Duodenal mucosa (tissue), 2 donors: ENCODE results near the gene KIF6.

Source experiments
- H3K27ac ChIP-seq: one replicate; pipeline ENCODE4 v1.7.0; 2013; ENCODE audit warnings: low read depth, low read length
- H3K27me3 ChIP-seq, 2 donors: one replicate each; pipeline ENCODE4 v1.7.0; 2013; ENCODE audit warnings: low read length in 2 of 2, control low read depth in 1 of 2; ENCODE audit not compliant: insufficient read depth in 2 of 2, control insufficient read depth in 1 of 2
- H3K36me3 ChIP-seq, 2 donors: one replicate each; pipeline ENCODE4 v1.7.0; 2013; ENCODE audit warnings: low read length in 2 of 2, control low read depth in 1 of 2; ENCODE audit not compliant: insufficient read depth in 2 of 2, control insufficient read depth in 1 of 2
- H3K4me1 ChIP-seq, 2 donors: one replicate each; pipeline ENCODE4 v1.7.0; 2013; ENCODE audit warnings: low read length in 2 of 2, control low read depth in 1 of 2; ENCODE audit not compliant: insufficient read depth in 2 of 2, control insufficient read depth in 1 of 2
- H3K4me3 ChIP-seq, 2 donors: one replicate each; pipeline ENCODE4 v1.7.0; 2013; ENCODE audit warnings: low read length in 2 of 2, low read depth in 1 of 2
- H3K9ac ChIP-seq, 2 donors: one replicate each; pipeline ENCODE4 v1.7.0; 2013; ENCODE audit warnings: low read length in 2 of 2, low read depth in 1 of 2
- H3K9me3 ChIP-seq, 2 donors: one replicate each; pipeline ENCODE4 v1.7.0; 2013; ENCODE audit warnings: low read length in 2 of 2, control low read depth in 1 of 2; ENCODE audit not compliant: control insufficient read depth in 1 of 2

Gene KIF6

GRCh38 chr6:39322306-39322850 lies 402.8 kb downstream of the KIF6 start, which contains the start of gene KCNK16:
Gene KCNK16, minus strand, starts transcription at chr6:39322702. Its CDS starts 162 bp downstream, at chr6:39322540.
- no peaks in the 10 kb centered on the region for H3K4me1 ChIP-seq
- H3K9me3 ChIP-seq, result no peaks in the 10 kb centered on the region
- no peak within 1 kb of the TSS for H3K4me3 ChIP-seq
- no peak within 1 kb of the TSS for H3K9ac ChIP-seq
- H3K27me3 ChIP-seq, result peaks cover 0 to 5% of the 10 kb centered on the region in 2 donors
- H3K27ac ChIP-seq, result no peak within 1 kb of the TSS
- H3K36me3 ChIP-seq, result no peaks in the 10 kb centered on the region

- no peaks in the 10 kb centered on the region for H3K36me3 ChIP-seq
- H3K4me3 ChIP-seq, result no peak overlapping the region
- H3K27ac ChIP-seq, result no peak overlapping the region
- no peak overlapping the region for H3K9ac ChIP-seq
- H3K9me3 ChIP-seq, result no peaks in the 10 kb centered on the region
- no peaks in the 10 kb centered on the region for H3K4me1 ChIP-seq
- peaks cover 0 to 5% of the 10 kb centered on the region in 2 donors for H3K27me3 ChIP-seq
Measured at GRCh38 chr6:39321761-39322160, 403.4 kb downstream of the KIF6 start.

GRCh38 chr6:39320363-39320984 lies 404.7 kb downstream of the KIF6 start:
- Histone ChIP-seq H3K4me1 (no peaks in the 10 kb centered on the region), H3K27me3 (no peaks in the 10 kb centered on the region), H3K27ac (no peak overlapping the region), H3K9ac (no peak overlapping the region), H3K4me3 (no peak overlapping the region), H3K36me3 (no peaks in the 10 kb centered on the region), H3K9me3 (no peaks in the 10 kb centered on the region)

- Histone ChIP-seq H3K36me3 (no peaks in the 10 kb centered on the region), H3K9ac (no peak overlapping the region), H3K9me3 (no peaks in the 10 kb centered on the region), H3K4me1 (no peaks in the 10 kb centered on the region), H3K27ac (no peak overlapping the region), H3K4me3 (no peak overlapping the region), H3K27me3 (peaks cover under 1 to 6% of the 10 kb centered on the region in 2 donors)
Measured at GRCh38 chr6:39319621-39320362, 405.4 kb downstream of the KIF6 start.

- Histone ChIP-seq H3K27ac (no peak overlapping the region), H3K9me3 (no peaks in the 10 kb centered on the region), H3K4me1 (peaks cover 7 to 19% of the 10 kb centered on the region in 2 donors), H3K9ac (no peak overlapping the region), H3K4me3 (no peak overlapping the region), H3K27me3 (peaks cover 25 to 30% of the 10 kb centered on the region in 2 donors), H3K36me3 (no peaks in the 10 kb centered on the region)
Measured at GRCh38 chr6:39317256-39317655, 408.0 kb downstream of the KIF6 start.

- Histone ChIP-seq H3K27me3 (peaks cover 36 to 37% of the 10 kb centered on the region in 2 donors), H3K4me3 (peak within 1 kb of the TSS; percentile 37 to 51)
Measured at GRCh38 chr6:39314273-39314795, 410.9 kb downstream of the KIF6 start, which contains the start of gene KCNK17. Gene KCNK17, minus strand, starts transcription at chr6:39314419. Its CDS starts 99 bp downstream, at chr6:39314320.

GRCh38 chr6:39313526-39314272 lies 411.5 kb downstream of the KIF6 start:
- H3K9ac ChIP-seq, result no peak overlapping the region
- peaks cover 7 to 19% of the 10 kb centered on the region in 2 donors for H3K4me1 ChIP-seq
- peak overlapping the region; percentile 37 to 51 for H3K4me3 ChIP-seq
- H3K36me3 ChIP-seq, result no peaks in the 10 kb centered on the region
- H3K9me3 ChIP-seq, result no peaks in the 10 kb centered on the region
- H3K27me3 ChIP-seq, result peaks cover 36 to 37% of the 10 kb centered on the region in 2 donors
- no peak overlapping the region for H3K27ac ChIP-seq

More at GRCh38 chr6:39314273-39314795, 410.9 kb downstream of the KIF6 start, which contains the start of gene KCNK17:
- no peaks in the 10 kb centered on the region for H3K9me3 ChIP-seq
- H3K27ac ChIP-seq, result no peak within 1 kb of the TSS
- no peaks in the 10 kb centered on the region for H3K36me3 ChIP-seq
- no peak within 1 kb of the TSS for H3K9ac ChIP-seq
- H3K4me1 ChIP-seq, result peaks cover 7 to 19% of the 10 kb centered on the region in 2 donors

- Histone ChIP-seq H3K36me3 (no peaks in the 10 kb centered on the region), H3K9ac (no peak overlapping the region), H3K27me3 (peaks cover 36 to 37% of the 10 kb centered on the region in 2 donors), H3K27ac (no peak overlapping the region), H3K4me1 (peaks cover 7 to 19% of the 10 kb centered on the region in 2 donors), H3K9me3 (no peaks in the 10 kb centered on the region), H3K4me3 (peak overlapping the region; percentile 37 to 51)
Measured at GRCh38 chr6:39312912-39313525, 412.2 kb downstream of the KIF6 start.

GRCh38 chr6:39310542-39310941 lies 414.7 kb downstream of the KIF6 start:
- Histone ChIP-seq H3K27me3 (peaks cover 36 to 37% of the 10 kb centered on the region in 2 donors), H3K9ac (no peak overlapping the region), H3K4me1 (peaks cover 7 to 19% of the 10 kb centered on the region in 2 donors), H3K9me3 (no peaks in the 10 kb centered on the region), H3K4me3 (no peak overlapping the region), H3K27ac (no peak overlapping the region), H3K36me3 (no peaks in the 10 kb centered on the region)
